ENCODE results near the gene FLNA. TPM values are rescaled to one million over a fixed set of nuclear protein-coding genes. Genes with fewer than 3 reads are reported as not detected.

FLNA gene
- total RNA-seq, 1 donor from 2014 or later = 1,252 TPM

DNA sequence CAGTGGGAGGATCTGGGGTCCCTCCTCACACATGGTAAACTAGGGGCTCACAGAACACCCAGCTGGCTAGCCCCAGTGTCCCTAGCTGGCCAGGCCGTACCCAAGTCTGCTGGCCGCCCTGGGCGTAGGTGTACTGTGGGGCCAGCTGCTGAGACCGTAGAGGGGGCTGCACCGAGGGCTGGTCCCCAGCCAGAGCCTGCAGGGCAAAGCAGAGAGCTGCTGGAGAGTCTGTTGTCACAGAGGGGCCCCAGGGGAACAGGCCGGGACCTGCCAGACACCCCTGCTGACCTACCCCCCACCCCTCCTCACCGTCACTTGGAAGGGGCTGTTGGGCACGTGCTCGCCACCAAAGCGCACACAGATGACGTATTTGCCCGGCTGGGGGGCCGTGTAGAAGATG is 19.9 kb downstream of the FLNA start:
- no peak for ATAC-seq
- Histone ChIP-seq H3K27ac (peak overlapping the region; percentile 24), H3K36me3 (peaks cover 91% of the 10 kb centered on the region), H3K4me3 (no peak overlapping the region), H3K27me3 (no peaks in the 10 kb centered on the region), H3K9me3 (no peaks in the 10 kb centered on the region), H3K4me1 (no peaks in the 10 kb centered on the region)
- intact Hi-C loops (cut with DNase I) = no loop called here
- TF ChIP-seq, protein P1, sequence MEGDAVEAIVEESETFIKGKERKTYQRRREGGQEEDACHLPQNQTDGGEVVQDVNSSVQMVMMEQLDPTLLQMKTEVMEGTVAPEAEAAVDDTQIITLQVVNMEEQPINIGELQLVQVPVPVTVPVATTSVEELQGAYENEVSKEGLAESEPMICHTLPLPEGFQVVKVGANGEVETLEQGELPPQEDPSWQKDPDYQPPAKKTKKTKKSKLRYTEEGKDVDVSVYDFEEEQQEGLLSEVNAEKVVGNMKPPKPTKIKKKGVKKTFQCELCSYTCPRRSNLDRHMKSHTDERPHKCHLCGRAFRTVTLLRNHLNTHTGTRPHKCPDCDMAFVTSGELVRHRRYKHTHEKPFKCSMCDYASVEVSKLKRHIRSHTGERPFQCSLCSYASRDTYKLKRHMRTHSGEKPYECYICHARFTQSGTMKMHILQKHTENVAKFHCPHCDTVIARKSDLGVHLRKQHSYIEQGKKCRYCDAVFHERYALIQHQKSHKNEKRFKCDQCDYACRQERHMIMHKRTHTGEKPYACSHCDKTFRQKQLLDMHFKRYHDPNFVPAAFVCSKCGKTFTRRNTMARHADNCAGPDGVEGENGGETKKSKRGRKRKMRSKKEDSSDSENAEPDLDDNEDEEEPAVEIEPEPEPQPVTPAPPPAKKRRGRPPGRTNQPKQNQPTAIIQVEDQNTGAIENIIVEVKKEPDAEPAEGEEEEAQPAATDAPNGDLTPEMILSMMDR (IDR thresholded peaks at IDR 0.05) = no peak
- peak; percentile 33 for DNase-seq

- TF ChIP-seq, protein P1 (IDR thresholded peaks at IDR 0.05) = no peak
- Histone ChIP-seq H3K4me1 (no peaks in the 10 kb centered on the region), H3K36me3 (peaks cover 91% of the 10 kb centered on the region), H3K9me3 (no peaks in the 10 kb centered on the region), H3K4me3 (no peak overlapping the region), H3K27ac (peak overlapping the region; percentile 24), H3K27me3 (no peaks in the 10 kb centered on the region)
- ATAC-seq (no peak), DNase-seq (peak; percentile 31)
- intact Hi-C loops (cut with DNase I) = no loop called here
These were observed 20.4 kb downstream of the FLNA start for GRCh38 chrX:154354013-154354412.

- Histone ChIP-seq H3K36me3 (peaks cover 85% of the 10 kb centered on the region), H3K9me3 (no peaks in the 10 kb centered on the region), H3K4me1 (no peaks in the 10 kb centered on the region), H3K4me3 (no peak overlapping the region), H3K27ac (no peak overlapping the region), H3K27me3 (no peaks in the 10 kb centered on the region)
- peak; percentile 40 for DNase-seq
- ATAC-seq = no peak
- TF ChIP-seq, protein P1 (IDR thresholded peaks at IDR 0.05) = no peak
- intact Hi-C loops (cut with DNase I) = no loop called here
These were observed 21.1 kb downstream of the FLNA start for GRCh38 chrX:154353172-154353843.

DNA sequence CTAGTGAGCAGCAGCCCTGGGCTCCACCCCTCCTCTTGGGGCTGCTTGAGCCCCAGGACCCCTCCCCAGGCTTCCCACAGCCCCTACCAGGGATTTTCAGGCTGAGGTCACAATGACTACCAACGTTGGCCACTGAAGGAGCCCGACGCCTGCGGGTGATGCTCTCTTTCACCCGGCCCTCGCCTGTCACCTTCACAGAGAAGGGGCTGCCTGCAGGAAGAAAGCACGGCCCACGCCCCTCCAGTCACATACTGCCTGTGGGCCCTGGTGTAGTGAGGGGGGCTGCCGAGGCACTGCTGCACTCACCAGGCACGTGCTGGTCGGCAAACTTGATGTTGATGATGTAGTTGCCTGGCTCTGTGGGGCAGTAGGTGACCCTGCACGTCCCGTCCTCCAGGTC is 22.0 kb downstream of the FLNA start:
- intact Hi-C loops (cut with DNase I) = no loop called here
- no peak overlapping the region for H3K4me3 ChIP-seq
- TF ChIP-seq, protein P1 (IDR thresholded peaks at IDR 0.05) = no peak
- no peaks in the 10 kb centered on the region for H3K27me3 ChIP-seq
- H3K36me3 ChIP-seq = peaks cover 77% of the 10 kb centered on the region
- no peaks in the 10 kb centered on the region for H3K9me3 ChIP-seq
- no peak overlapping the region for H3K27ac ChIP-seq
- no peaks in the 10 kb centered on the region for H3K4me1 ChIP-seq
- DNase-seq (peak; percentile 34), ATAC-seq (no peak)

DNA sequence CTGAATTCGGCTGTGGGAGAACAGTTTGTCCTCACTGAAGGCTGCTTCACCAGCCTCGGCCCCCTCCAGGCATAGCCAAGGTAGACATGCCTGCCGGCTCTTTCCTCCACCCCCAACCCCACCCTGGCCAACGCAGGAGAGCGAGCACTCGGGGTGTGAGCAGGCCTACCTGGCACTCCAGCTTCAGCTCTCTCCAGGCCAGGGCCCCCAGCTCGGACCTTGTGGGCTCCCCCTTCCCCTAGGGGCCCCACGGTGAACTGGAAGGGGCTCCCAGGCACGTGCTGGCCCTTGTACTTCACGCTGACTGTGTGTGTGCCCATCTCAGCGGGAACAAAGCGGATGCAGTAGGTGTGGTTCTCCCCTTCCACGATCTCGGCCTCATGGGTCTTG is 22.4 kb downstream of the FLNA start:
- H3K36me3 ChIP-seq = peaks cover 72% of the 10 kb centered on the region
- intact Hi-C loops (cut with DNase I) = no loop called here

More for the DNA sequence above, 22.4 kb downstream of the FLNA start:
- no peak for ATAC-seq
- Histone ChIP-seq H3K27ac (no peak overlapping the region), H3K4me3 (no peak overlapping the region), H3K4me1 (no peaks in the 10 kb centered on the region), H3K9me3 (no peaks in the 10 kb centered on the region), H3K27me3 (no peaks in the 10 kb centered on the region)
- peak; percentile 51 for DNase-seq
- TF ChIP-seq, protein P1 (IDR thresholded peaks at IDR 0.05) = no peak

All from upper lobe of right lung (tissue), 1 donor.